ENCODE results near the gene PTN.
"Not testable (repeated sequence)": the region's sequence is repeated elsewhere in the genome, so short reads cannot be mapped to it uniquely, and the experiment has no call there.

Gene PTN

GRCh38 chr7:137254766-137255165 lies 88.8 kb downstream of the PTN start:
- Histone ChIP-seq H3K9me3 (ENCODE audit: control insufficient read depth in 1 of 2, low read length in 2 of 2) (no peaks in the 10 kb centered on the region), H3K36me3 (ENCODE audit: control insufficient read depth in 1 of 2, insufficient read depth in 2 of 2, low read length in 2 of 2) (no peaks in the 10 kb centered on the region), H3K27me3 (ENCODE audit: low read depth, low read length) (no peaks in the 10 kb centered on the region), H3K4me1 (ENCODE audit: control insufficient read depth in 1 of 2, insufficient read depth in 2 of 2, low read length in 2 of 2) (no peaks in the 10 kb centered on the region), H3K4me3 (ENCODE audit: low read depth in 1 of 2, low read length in 2 of 2) (no peak overlapping the region), H3K27ac (ENCODE audit: low read length) (no peak overlapping the region)

GRCh38 chr7:137245890-137246289 lies 97.6 kb downstream of the PTN start:
- no peaks in the 10 kb centered on the region for H3K27me3 ChIP-seq (ENCODE audit: low read depth, low read length)
- no peak overlapping the region for H3K4me3 ChIP-seq (ENCODE audit: low read depth in 1 of 2, low read length in 2 of 2)
- H3K4me1 ChIP-seq (ENCODE audit: control insufficient read depth in 1 of 2, insufficient read depth in 2 of 2, low read length in 2 of 2), result no peaks in the 10 kb centered on the region

DNA sequence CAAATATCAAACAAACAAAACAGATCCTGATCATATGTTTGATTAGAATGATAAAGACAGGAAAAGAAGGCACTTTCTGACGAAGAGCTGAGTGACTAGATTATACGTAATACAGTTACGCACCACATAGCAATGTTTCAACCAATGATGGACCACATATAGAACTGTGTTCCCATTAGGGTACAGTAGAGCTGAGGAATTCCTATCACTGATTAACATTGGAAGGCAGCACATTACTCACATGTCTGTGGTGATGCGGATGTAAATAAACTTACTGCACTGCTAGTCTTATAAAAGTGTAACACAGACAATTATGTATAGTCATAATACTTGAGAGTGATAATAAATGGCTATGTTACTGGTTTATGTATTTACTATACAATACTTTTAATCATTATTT lies 98.3 kb downstream of the PTN start:
- no peaks in the 10 kb centered on the region for H3K9me3 ChIP-seq (ENCODE audit: control insufficient read depth in 1 of 2, low read length in 2 of 2)
- H3K4me1 ChIP-seq (ENCODE audit: control insufficient read depth in 1 of 2, insufficient read depth in 2 of 2, low read length in 2 of 2), result no peaks in the 10 kb centered on the region
- no peak overlapping the region for H3K4me3 ChIP-seq (ENCODE audit: low read depth in 1 of 2, low read length in 2 of 2)
- no peak overlapping the region for H3K27ac ChIP-seq (ENCODE audit: low read length)
- H3K27me3 ChIP-seq (ENCODE audit: low read depth, low read length), result no peaks in the 10 kb centered on the region
- H3K36me3 ChIP-seq (ENCODE audit: control insufficient read depth in 1 of 2, insufficient read depth in 2 of 2, low read length in 2 of 2), result no peaks in the 10 kb centered on the region

More at GRCh38 chr7:137245890-137246289, 97.6 kb downstream of the PTN start:
- no peaks in the 10 kb centered on the region for H3K9me3 ChIP-seq (ENCODE audit: control insufficient read depth in 1 of 2, low read length in 2 of 2)
- H3K36me3 ChIP-seq (ENCODE audit: control insufficient read depth in 1 of 2, insufficient read depth in 2 of 2, low read length in 2 of 2), result no peaks in the 10 kb centered on the region
- H3K27ac ChIP-seq (ENCODE audit: low read length), result no peak overlapping the region

- Histone ChIP-seq H3K4me3 (ENCODE audit: low read depth in 1 of 2, low read length in 2 of 2) (no peak overlapping the region), H3K27ac (ENCODE audit: low read length) (no peak overlapping the region), H3K4me1 (ENCODE audit: control insufficient read depth in 1 of 2, insufficient read depth in 2 of 2, low read length in 2 of 2) (no peaks in the 10 kb centered on the region), H3K27me3 (ENCODE audit: low read depth, low read length) (no peaks in the 10 kb centered on the region), H3K9me3 (ENCODE audit: control insufficient read depth in 1 of 2, low read length in 2 of 2) (no peaks in the 10 kb centered on the region), H3K36me3 (ENCODE audit: control insufficient read depth in 1 of 2, insufficient read depth in 2 of 2, low read length in 2 of 2) (no peaks in the 10 kb centered on the region)
These were observed 99.8 kb downstream of the PTN start for GRCh38 chr7:137243741-137244140.

- no peaks in the 10 kb centered on the region for H3K4me1 ChIP-seq (ENCODE audit: control insufficient read depth in 1 of 2, insufficient read depth in 2 of 2, low read length in 2 of 2)
- H3K27me3 ChIP-seq (ENCODE audit: low read depth, low read length), result no peaks in the 10 kb centered on the region
- no peak overlapping the region for H3K4me3 ChIP-seq (ENCODE audit: low read depth in 1 of 2, low read length in 2 of 2)
- no peak overlapping the region for H3K27ac ChIP-seq (ENCODE audit: low read length)
- H3K36me3 ChIP-seq (ENCODE audit: control insufficient read depth in 1 of 2, insufficient read depth in 2 of 2, low read length in 2 of 2), result no peaks in the 10 kb centered on the region
- H3K9me3 ChIP-seq (ENCODE audit: control insufficient read depth in 1 of 2, low read length in 2 of 2), result no peaks in the 10 kb centered on the region
These were observed 100.9 kb downstream of the PTN start for GRCh38 chr7:137242616-137243015.

GRCh38 chr7:137241655-137242360 lies 101.7 kb downstream of the PTN start:
- Histone ChIP-seq H3K4me1 (ENCODE audit: control insufficient read depth in 1 of 2, insufficient read depth in 2 of 2, low read length in 2 of 2) (no peaks in the 10 kb centered on the region), H3K27me3 (ENCODE audit: low read depth, low read length) (no peaks in the 10 kb centered on the region), H3K27ac (ENCODE audit: low read length) (no peak overlapping the region), H3K9me3 (ENCODE audit: control insufficient read depth in 1 of 2, low read length in 2 of 2) (no peaks in the 10 kb centered on the region), H3K4me3 (ENCODE audit: low read depth in 1 of 2, low read length in 2 of 2) (no peak overlapping the region), H3K36me3 (ENCODE audit: control insufficient read depth in 1 of 2, insufficient read depth in 2 of 2, low read length in 2 of 2) (no peaks in the 10 kb centered on the region)

DNA sequence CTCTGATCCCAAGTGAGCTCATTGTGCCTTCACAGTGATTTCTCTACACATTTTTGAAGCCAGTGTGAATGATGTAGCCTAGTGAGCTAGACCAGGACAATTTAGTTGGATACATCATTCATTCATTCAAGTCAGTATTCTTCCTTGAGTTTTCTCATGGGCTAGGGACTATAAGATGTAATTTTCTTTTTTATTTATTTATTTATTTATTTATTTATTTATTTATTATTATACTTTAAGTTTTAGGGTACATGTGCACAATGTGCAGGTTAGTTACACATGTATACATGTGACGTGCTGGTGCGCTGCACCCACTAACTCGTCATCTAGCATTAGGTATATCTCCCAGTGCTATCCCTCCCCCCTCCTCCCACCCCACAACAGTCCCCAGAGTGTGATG lies 104.3 kb downstream of the PTN start:
- H3K4me1 ChIP-seq (ENCODE audit: control insufficient read depth in 1 of 2, insufficient read depth in 2 of 2, low read length in 2 of 2); H3K27me3 ChIP-seq (ENCODE audit: low read depth, low read length); H3K27ac ChIP-seq (ENCODE audit: low read length); H3K4me3 ChIP-seq (ENCODE audit: low read depth in 1 of 2, low read length in 2 of 2); H3K9me3 ChIP-seq (ENCODE audit: control insufficient read depth in 1 of 2, low read length in 2 of 2); H3K36me3 ChIP-seq (ENCODE audit: control insufficient read depth in 1 of 2, insufficient read depth in 2 of 2, low read length in 2 of 2): not testable (repeated sequence)

DNA sequence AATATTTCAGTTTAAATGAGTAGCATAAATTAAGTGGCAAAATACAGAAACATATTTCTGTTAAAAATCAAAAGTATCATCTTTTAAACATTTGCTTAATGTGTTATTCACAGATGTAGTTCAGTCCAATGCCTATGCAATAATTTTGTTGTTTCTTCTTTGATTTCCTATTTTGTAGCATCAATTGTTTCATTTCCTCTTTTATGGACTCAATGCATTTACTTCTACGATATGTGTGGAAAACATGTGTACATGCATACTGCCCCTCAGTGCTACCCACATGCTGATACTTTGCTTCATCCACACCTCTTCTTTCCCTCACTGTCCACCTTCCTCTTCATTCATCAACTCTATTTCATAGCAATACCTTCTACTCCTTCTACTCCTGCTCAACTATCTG lies 108.1 kb downstream of the PTN start:
- Histone ChIP-seq H3K27me3 (ENCODE audit: low read depth, low read length) (no peaks in the 10 kb centered on the region), H3K36me3 (ENCODE audit: control insufficient read depth in 1 of 2, insufficient read depth in 2 of 2, low read length in 2 of 2) (no peaks in the 10 kb centered on the region), H3K4me1 (ENCODE audit: control insufficient read depth in 1 of 2, insufficient read depth in 2 of 2, low read length in 2 of 2) (no peaks in the 10 kb centered on the region), H3K4me3 (ENCODE audit: low read depth in 1 of 2, low read length in 2 of 2) (no peak overlapping the region), H3K27ac (ENCODE audit: low read length) (no peak overlapping the region), H3K9me3 (ENCODE audit: control insufficient read depth in 1 of 2, low read length in 2 of 2) (no peaks in the 10 kb centered on the region)

DNA sequence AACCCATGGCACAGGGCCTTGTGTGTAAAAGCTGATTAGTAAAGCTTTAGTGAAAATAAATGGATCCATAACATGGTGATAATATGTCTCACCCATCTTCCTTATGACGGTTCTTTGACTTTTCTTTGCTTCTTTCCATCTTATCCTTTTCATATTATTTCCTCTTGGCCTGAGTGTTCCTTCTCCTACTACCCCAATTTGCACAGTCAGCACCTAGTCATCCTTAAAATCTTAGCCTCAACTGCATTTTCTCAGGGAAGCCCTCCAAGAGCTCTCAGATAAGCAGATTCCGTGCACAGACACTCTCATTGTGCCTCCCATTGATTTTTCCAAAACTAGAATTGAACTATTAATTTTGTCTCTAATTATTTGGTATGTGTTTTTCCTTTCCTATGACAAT lies 112.4 kb downstream of the PTN start:
- Histone ChIP-seq H3K27ac (ENCODE audit: low read length) (no peak overlapping the region), H3K27me3 (ENCODE audit: low read depth, low read length) (no peaks in the 10 kb centered on the region), H3K4me3 (ENCODE audit: low read depth in 1 of 2, low read length in 2 of 2) (no peak overlapping the region), H3K9me3 (ENCODE audit: control insufficient read depth in 1 of 2, low read length in 2 of 2) (no peaks in the 10 kb centered on the region), H3K4me1 (ENCODE audit: control insufficient read depth in 1 of 2, insufficient read depth in 2 of 2, low read length in 2 of 2) (no peaks in the 10 kb centered on the region), H3K36me3 (ENCODE audit: control insufficient read depth in 1 of 2, insufficient read depth in 2 of 2, low read length in 2 of 2) (no peaks in the 10 kb centered on the region)

DNA sequence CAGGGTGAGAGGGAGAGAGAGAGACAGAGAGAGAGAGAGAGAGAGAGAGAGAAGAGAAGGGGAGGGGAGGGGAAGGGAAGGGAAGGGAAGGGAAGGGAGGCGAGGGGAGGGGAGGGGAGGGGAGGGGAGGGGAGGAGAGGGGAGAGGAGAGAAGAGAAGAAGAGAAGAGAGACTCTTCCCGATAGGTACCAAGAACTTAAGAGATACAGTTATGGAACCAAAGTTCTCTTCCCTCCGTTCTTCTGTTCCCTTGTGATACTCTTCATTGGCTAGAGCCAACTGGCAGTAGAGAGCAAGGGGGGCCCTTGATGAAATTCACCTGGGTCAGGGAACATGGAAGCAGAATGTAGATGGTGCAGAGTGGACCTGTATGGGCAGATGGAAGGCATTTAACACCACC lies 122.1 kb downstream of the PTN start:
- H3K36me3 ChIP-seq (ENCODE audit: control insufficient read depth in 1 of 2, insufficient read depth in 2 of 2, low read length in 2 of 2), result no peaks in the 10 kb centered on the region
- no peak overlapping the region for H3K27ac ChIP-seq (ENCODE audit: low read length)
- H3K9me3 ChIP-seq (ENCODE audit: control insufficient read depth in 1 of 2, low read length in 2 of 2), result no peaks in the 10 kb centered on the region
- no peak overlapping the region for H3K4me3 ChIP-seq (ENCODE audit: low read depth in 1 of 2, low read length in 2 of 2)
- H3K4me1 ChIP-seq (ENCODE audit: control insufficient read depth in 1 of 2, insufficient read depth in 2 of 2, low read length in 2 of 2), result no peaks in the 10 kb centered on the region
- H3K27me3 ChIP-seq (ENCODE audit: low read depth, low read length), result no peaks in the 10 kb centered on the region

DNA sequence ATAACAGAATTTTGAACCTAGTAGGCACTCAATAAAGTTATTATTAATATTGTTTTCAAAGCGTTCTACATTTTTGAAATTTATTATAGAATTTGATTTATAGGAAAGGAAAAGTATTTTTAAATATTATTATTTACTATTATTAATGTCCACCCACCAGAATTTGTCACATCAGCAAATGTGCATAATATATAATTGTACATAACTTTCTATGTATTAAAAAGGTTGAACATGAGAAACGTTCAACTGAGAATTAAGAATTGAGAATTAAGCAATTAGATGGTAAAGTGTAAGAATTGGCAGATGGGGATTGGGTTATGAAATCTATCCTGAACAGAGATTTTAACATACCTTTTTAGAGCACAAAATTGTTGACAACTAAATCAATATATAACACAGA lies 129.8 kb downstream of the PTN start:
- no peak overlapping the region for H3K27ac ChIP-seq (ENCODE audit: low read length)
- H3K4me3 ChIP-seq (ENCODE audit: low read depth in 1 of 2, low read length in 2 of 2), result no peak overlapping the region
- no peaks in the 10 kb centered on the region for H3K27me3 ChIP-seq (ENCODE audit: low read depth, low read length)
- no peaks in the 10 kb centered on the region for H3K9me3 ChIP-seq (ENCODE audit: control insufficient read depth in 1 of 2, low read length in 2 of 2)
- no peaks in the 10 kb centered on the region for H3K4me1 ChIP-seq (ENCODE audit: control insufficient read depth in 1 of 2, insufficient read depth in 2 of 2, low read length in 2 of 2)
- no peaks in the 10 kb centered on the region for H3K36me3 ChIP-seq (ENCODE audit: control insufficient read depth in 1 of 2, insufficient read depth in 2 of 2, low read length in 2 of 2)

DNA sequence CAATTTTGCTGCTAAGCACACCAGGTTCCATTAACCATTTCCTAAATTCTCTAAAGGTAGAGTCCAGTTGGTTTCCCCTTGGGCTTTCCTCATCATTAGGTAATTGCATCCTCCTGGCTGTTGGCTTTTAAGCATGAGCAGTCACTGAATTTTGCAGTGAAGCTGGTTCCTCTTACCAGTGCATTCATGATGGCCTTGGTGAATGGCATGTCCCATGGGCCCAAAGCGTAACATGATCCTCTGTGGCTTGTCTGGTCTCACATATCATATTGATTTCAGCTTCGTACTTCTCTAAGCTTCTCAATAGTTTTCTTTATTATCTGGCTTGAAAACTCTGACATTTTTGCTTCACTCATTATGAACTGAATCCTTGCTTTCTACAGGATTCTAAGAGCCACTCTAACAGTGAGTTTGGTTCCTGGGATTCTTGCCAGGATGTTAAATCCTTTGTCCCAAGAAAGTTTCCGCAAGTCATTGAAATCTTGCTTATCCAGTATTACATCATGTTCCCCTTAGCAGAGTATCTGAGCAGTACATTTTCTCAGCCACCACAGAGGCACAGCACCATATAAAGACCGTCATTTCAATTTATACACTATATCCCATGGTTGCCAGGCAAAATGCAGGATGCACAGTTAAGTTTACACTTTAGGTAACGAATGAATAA lies 134.2 kb downstream of the PTN start:
- H3K27me3 ChIP-seq (ENCODE audit: low read depth, low read length), result no peaks in the 10 kb centered on the region
- no peaks in the 10 kb centered on the region for H3K36me3 ChIP-seq (ENCODE audit: control insufficient read depth in 1 of 2, insufficient read depth in 2 of 2, low read length in 2 of 2)
- no peaks in the 10 kb centered on the region for H3K4me1 ChIP-seq (ENCODE audit: control insufficient read depth in 1 of 2, insufficient read depth in 2 of 2, low read length in 2 of 2)
- H3K27ac ChIP-seq (ENCODE audit: low read length), result no peak overlapping the region
- H3K9me3 ChIP-seq (ENCODE audit: control insufficient read depth in 1 of 2, low read length in 2 of 2), result no peaks in the 10 kb centered on the region
- no peak overlapping the region for H3K4me3 ChIP-seq (ENCODE audit: low read depth in 1 of 2, low read length in 2 of 2)
